ENCODE measurements around the gene PI3.
"Not testable (repeated sequence)": the region's sequence is repeated elsewhere in the genome, so short reads cannot be mapped to it uniquely, and the experiment has no call there.

The PI3 gene

GRCh38 chr20:45174434-45175364 lies at the start of gene PI3:
Gene PI3, plus strand, starts transcription at chr20:45174902. Its CDS starts 21 bp downstream, at chr20:45174923.
- in situ Hi-C loops (cut with HindIII; ENCODE audit: low sequenced_read_pairs), result no loop called here
- no peak for TF ChIP-seq CTCF (IDR thresholded peaks at IDR 0.05; ENCODE audit: low read depth, low read length)
- H3K4me3 ChIP-seq (ENCODE audit: low read depth, low read length), result no peak within 1 kb of the TSS
- DNase-seq (ENCODE audit: low read depth, low spot score), result no peak

- no peak for TF ChIP-seq CTCF (IDR thresholded peaks at IDR 0.05; ENCODE audit: low read depth, low read length)
- DNase-seq (ENCODE audit: low read depth, low spot score), result no peak
- in situ Hi-C loops (cut with HindIII; ENCODE audit: low sequenced_read_pairs), result no loop called here
Measured at GRCh38 chr20:45128099-45128498, 46.6 kb upstream of the PI3 start.

GRCh38 chr20:45136911-45137310 lies 37.8 kb upstream of the PI3 start:
- no peak for DNase-seq (ENCODE audit: low read depth, low spot score)

More at GRCh38 chr20:45128099-45128498, 46.6 kb upstream of the PI3 start:
- H3K4me3 ChIP-seq (ENCODE audit: low read depth, low read length), result no peak overlapping the region

GRCh38 chr20:45138561-45139300 lies 36.0 kb upstream of the PI3 start:
- in situ Hi-C loops (cut with HindIII; ENCODE audit: low sequenced_read_pairs), result no loop called here
- no peak for DNase-seq (ENCODE audit: low read depth, low spot score)
- no peak overlapping the region for H3K4me3 ChIP-seq (ENCODE audit: low read depth, low read length)
- peak; percentile 72 for TF ChIP-seq CTCF (IDR thresholded peaks at IDR 0.05; ENCODE audit: low read depth, low read length)

More at GRCh38 chr20:45136911-45137310, 37.8 kb upstream of the PI3 start:
- no peak for TF ChIP-seq CTCF (IDR thresholded peaks at IDR 0.05; ENCODE audit: low read depth, low read length)
- in situ Hi-C loops (cut with HindIII; ENCODE audit: low sequenced_read_pairs), result no loop called here
- no peak overlapping the region for H3K4me3 ChIP-seq (ENCODE audit: low read depth, low read length)

- in situ Hi-C loops (cut with HindIII; ENCODE audit: low sequenced_read_pairs); DNase-seq (ENCODE audit: low read depth, low spot score); H3K4me3 ChIP-seq (ENCODE audit: low read depth, low read length): not testable (repeated sequence)
Measured at GRCh38 chr20:45139733-45140375, 34.8 kb upstream of the PI3 start.

- in situ Hi-C loops (cut with HindIII; ENCODE audit: low sequenced_read_pairs), result no loop called here
- H3K4me3 ChIP-seq (ENCODE audit: low read depth, low read length), result no peak overlapping the region
- no peak for TF ChIP-seq CTCF (IDR thresholded peaks at IDR 0.05; ENCODE audit: low read depth, low read length)
- DNase-seq (ENCODE audit: low read depth, low spot score), result no peak
Measured at GRCh38 chr20:45140836-45141235, 33.9 kb upstream of the PI3 start.

Data from astrocyte of the spinal cord (primary cell).